Left lung (tissue), 10 donors: Measurements from ENCODE around the gene HDAC4. TPM values are rescaled to one million over a fixed set of nuclear protein-coding genes. Genes with fewer than 3 reads are reported as not detected.

Source experiments
- ATAC-seq: fragments of 200-7000 bp; cut with Tn5 transposase; one replicate; pipeline ENCODE4 v1.9.1; 2020; ENCODE audit warnings: moderate library complexity
- DNase-seq, 4 donors: peaks; one replicate each; pipeline ENCODE4 v3.0.0-alpha.2; 2013 to 2020
- H3K27ac ChIP-seq, 2 donors: fragments of 200-600 bp; sonication (generic) in 1 of 2; one replicate each; pipeline versions ENCODE4 v1.5.0 to v1.8.0; 2020 to 2021
- H3K27me3 ChIP-seq, 2 donors: fragments of 200-600 bp; sonication (generic) in 1 of 2; one replicate each; pipeline versions ENCODE4 v1.5.0 to v1.8.0; 2020 to 2021
- H3K36me3 ChIP-seq, 2 donors: fragments of 200-600 bp; sonication (generic) in 1 of 2; one replicate each; pipeline versions ENCODE4 v1.5.0 to v1.8.0; 2020 to 2021
- H3K4me1 ChIP-seq, 2 donors: fragments of 200-600 bp; one replicate each; pipeline ENCODE4 v1.8.0; 2021
- H3K4me3 ChIP-seq, 2 donors: fragments of 200-600 bp; sonication (generic) in 1 of 2; one replicate each; pipeline versions ENCODE4 v1.5.0 to v1.8.0; 2020 to 2021; ENCODE audit warnings: mild to moderate bottlenecking in 1 of 2
- H3K9me3 ChIP-seq, 2 donors: fragments of 200-600 bp; sonication (generic) in 1 of 2; one replicate each; pipeline versions ENCODE4 v1.5.0 to v1.8.0; 2020 to 2021
- intact Hi-C, 2 donors: fragments of 100-400 bp; cut with DNase I; formaldehyde crosslinking; loops; one replicate each; pipeline versions ENCODE4 v1.11.2 to v1.14.2; 2022
- polyA plus RNA-seq, 6 donors: library from polyadenylated mRNA; unstranded; fragments of 120-200 nt; gene quantifications; one replicate each; pipeline ENCODE4 v1.2.1, GENCODE V29; 2013; ENCODE audit not compliant: insufficient read length in 6 of 6
- total RNA-seq, 2 donors: library from RNA; stranded (reverse); fragmentation: NEBNext Ultra II Directional; extraction: Animal tissue kit (Norgen Biotek cat#: 25700); gene quantifications; one replicate each; pipeline ENCODE4 v1.2.1, GENCODE V29; 2021
- TF ChIP-seq, protein P1 (sequence below), 2 donors: fragments of 200-600 bp; sonication (generic) in 1 of 2; IDR thresholded peaks; one replicate each; pipeline versions ENCODE4 v1.5.0 to v1.8.0; 2021; ENCODE audit warnings: antibody characterized with exemption in 2 of 2
- donor health status: DM: no; HTN: yes; CAD: no.
- donor health status: DM: no; HTN: no; CAD: no.

Gene HDAC4
- total and polyA plus RNA-seq, 8 donors: 9.9 to 36.8 (median 12.8) TPM

DNA sequence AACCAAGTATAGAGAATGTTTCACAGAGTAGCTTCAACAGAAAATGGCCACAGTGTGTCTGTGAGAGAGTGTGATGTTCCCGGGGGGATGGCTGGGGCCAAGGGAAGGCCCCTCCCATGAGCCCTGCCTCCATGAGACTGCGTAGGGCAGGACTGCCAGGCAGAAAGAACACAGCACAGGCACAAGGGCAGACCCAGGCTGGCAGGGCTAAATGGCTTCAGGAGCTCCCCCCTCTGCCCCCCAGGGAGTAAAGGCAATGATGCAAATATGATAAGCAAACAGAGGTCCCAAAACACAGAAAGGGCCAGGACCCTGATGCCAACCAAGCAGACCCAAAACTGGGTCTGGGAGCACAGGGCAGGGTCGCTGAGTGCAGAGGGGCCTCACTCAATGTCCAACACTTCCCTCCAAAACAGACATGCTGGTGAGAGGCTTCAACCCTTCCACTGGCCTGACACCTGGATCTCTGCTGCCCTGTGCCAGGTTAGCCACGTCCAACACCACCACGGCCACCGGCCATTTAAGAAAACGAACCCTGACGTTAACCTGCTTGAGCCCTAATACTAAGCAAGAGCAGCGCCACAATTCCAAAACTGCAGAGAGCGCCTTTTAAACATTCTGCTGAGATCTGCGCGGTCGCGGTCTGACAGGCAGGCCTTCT is 90.3 kb downstream of the HDAC4 start:
- TF ChIP-seq, protein P1, sequence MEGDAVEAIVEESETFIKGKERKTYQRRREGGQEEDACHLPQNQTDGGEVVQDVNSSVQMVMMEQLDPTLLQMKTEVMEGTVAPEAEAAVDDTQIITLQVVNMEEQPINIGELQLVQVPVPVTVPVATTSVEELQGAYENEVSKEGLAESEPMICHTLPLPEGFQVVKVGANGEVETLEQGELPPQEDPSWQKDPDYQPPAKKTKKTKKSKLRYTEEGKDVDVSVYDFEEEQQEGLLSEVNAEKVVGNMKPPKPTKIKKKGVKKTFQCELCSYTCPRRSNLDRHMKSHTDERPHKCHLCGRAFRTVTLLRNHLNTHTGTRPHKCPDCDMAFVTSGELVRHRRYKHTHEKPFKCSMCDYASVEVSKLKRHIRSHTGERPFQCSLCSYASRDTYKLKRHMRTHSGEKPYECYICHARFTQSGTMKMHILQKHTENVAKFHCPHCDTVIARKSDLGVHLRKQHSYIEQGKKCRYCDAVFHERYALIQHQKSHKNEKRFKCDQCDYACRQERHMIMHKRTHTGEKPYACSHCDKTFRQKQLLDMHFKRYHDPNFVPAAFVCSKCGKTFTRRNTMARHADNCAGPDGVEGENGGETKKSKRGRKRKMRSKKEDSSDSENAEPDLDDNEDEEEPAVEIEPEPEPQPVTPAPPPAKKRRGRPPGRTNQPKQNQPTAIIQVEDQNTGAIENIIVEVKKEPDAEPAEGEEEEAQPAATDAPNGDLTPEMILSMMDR (IDR thresholded peaks at IDR 0.05): no peak
- intact Hi-C loops: no loop called here
- DNase-seq: no peak
- H3K36me3 ChIP-seq: no peaks in the 10 kb centered on the region
- no peak for ATAC-seq
- H3K4me1 ChIP-seq: peaks cover 0 to 34% of the 10 kb centered on the region in 2 donors
- no peak overlapping the region for H3K27ac ChIP-seq
- H3K4me3 ChIP-seq: no peak overlapping the region
- no peaks in the 10 kb centered on the region for H3K9me3 ChIP-seq
- no peaks in the 10 kb centered on the region for H3K27me3 ChIP-seq

DNA sequence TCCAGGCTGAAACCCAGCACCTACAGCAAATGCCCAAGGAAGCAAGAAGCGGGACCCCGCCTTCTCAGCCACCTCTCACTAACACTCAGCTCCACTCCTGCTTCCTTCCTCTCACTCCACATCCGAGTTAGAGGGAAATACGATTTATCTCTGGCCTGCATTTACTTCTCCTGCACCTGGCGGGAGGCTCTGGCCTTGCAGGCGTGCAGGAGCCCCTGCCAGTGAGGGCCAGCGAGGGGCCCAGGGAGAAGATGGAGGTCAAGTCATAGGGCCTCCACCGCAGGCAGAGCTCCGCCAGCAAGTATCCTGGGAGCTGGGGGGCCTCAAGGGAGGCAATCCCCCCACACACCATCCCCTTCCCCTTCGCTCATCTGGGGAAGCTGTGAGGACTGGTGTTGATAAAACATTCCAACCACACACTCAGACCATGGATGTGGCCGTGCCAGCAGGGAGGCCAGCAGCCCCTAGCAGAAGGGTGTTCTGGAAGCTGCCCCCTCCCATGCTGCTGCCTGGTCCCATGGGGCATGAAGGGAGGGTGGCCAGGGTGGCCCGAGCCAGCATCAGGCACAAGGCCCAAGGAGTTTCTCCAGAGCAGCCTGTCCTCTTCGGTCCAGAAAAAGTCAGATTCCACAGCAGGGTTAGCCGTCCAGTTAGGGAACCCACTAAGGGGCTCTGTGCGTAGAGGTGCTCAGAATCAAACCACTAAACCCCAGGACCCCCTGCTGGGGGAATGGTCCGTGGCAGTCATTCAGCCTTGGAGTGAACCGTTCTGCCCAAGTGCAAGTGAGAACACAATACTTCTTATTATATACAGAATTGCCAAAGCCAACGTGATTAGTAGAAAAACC is 91.2 kb downstream of the HDAC4 start:
- Histone ChIP-seq H3K4me1 (peaks cover 0 to 34% of the 10 kb centered on the region in 2 donors), H3K36me3 (no peaks in the 10 kb centered on the region), H3K4me3 (peak overlapping the region in 1 of 2 donors; percentile 0), H3K9me3 (no peaks in the 10 kb centered on the region), H3K27me3 (no peaks in the 10 kb centered on the region), H3K27ac (peak overlapping the region in 1 of 2 donors; percentile 36)
- ATAC-seq: no peak
- TF ChIP-seq, protein P1 (IDR thresholded peaks at IDR 0.05): no peak
- DNase-seq: peak in 1 of 4 donors; percentile 23
- intact Hi-C loops: no loop called here

DNA sequence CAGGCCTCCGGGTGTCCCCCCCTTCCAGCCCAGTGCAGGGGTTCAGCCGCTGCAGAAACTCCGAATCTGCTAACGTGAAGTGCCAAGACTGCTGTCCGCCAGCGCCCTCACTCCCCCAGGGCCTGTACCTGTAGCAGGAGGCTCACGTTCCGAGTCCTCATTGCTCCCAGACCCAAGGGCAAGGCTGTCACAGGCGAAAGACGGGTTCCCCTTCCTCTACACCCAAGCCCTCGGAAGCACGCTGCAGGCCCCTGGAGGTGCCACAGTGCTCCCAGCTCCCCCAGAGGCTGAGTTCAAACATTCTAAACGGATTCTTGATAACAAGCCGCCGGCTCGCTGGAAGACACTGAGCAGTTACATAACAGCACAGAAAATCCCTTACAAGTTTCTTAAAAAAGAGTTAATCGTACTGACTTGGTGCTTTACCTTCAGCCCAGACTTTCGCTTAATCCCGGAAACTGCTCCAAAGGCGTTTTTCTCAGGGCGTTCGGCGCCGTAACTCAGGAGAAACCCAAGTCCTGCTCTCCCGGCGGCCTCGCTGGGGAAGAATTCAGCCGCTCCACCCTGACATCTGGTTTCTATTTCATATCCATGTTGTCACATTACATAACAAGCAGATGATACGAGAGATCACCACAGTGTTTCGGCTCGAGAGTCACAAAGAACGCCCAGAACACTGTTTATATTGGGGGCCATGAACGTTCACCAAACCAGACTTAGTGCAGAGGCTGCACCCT is 92.0 kb downstream of the HDAC4 start:
- intact Hi-C loops: no loop called here
- H3K27ac ChIP-seq: peak overlapping the region in 1 of 2 donors; percentile 36
- DNase-seq (peak in 2 of 4 donors; percentile 65 to 66), ATAC-seq (peak; percentile 6)
- no peaks in the 10 kb centered on the region for H3K9me3 ChIP-seq
- peaks cover 0 to 38% of the 10 kb centered on the region in 2 donors for H3K4me1 ChIP-seq
- no peaks in the 10 kb centered on the region for H3K36me3 ChIP-seq
- peak overlapping the region; percentile 0 to 8 for H3K4me3 ChIP-seq
- no peaks in the 10 kb centered on the region for H3K27me3 ChIP-seq
- TF ChIP-seq, protein P1 (IDR thresholded peaks at IDR 0.05): no peak

DNA sequence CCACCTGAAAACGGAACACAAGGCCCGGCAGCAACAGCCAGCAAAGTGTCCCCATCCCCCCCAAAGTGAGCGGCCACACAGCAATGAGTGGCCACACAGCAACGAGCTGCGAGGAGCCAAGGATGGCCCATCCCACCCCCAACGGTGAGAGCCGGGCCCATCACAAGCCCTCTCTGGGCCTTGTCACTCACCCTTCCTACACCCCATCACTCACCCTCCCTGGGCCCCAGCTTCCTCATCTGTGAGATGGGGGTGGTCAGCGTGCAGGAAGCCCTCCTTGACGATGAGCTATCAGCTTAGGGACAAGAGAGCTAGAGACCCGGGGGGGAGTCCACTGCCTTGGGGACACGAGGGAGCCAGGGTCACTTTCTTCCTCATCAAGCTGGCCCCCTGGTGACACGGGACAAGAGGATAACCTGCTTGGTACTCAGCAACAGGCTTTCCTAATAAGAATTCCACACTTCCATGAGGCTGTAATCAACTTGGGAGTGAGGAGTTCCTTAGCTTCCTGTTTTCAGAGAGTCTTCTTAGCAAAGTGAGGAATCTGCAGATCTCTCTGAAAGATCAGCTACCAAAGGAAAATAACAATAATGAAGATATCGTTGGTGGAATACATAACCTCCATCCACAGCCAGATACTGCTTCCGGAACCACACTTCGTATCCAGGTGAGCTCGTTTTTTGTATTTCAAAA is 92.8 kb downstream of the HDAC4 start:
- intact Hi-C loops: no loop called here
- ATAC-seq: no peak

More for the DNA sequence above, 92.8 kb downstream of the HDAC4 start:
- Histone ChIP-seq H3K27ac (no peak overlapping the region), H3K4me3 (no peak overlapping the region), H3K36me3 (no peaks in the 10 kb centered on the region), H3K4me1 (peaks cover 0 to 41% of the 10 kb centered on the region in 2 donors), H3K27me3 (no peaks in the 10 kb centered on the region), H3K9me3 (no peaks in the 10 kb centered on the region)
- DNase-seq: peak in 1 of 4 donors; percentile 24
- TF ChIP-seq, protein P1 (IDR thresholded peaks at IDR 0.05): no peak
